T-helper 2 cell treated with Interferon-gamma antibody and Interleukin-4, amounts not matched to agents 100 ng/mL and 5 ng/mL, for 36 hours (primary cell): Measurements from ENCODE around the gene UBAC2. TPM values are rescaled to one million over a fixed set of nuclear protein-coding genes. Genes with fewer than 3 reads are reported as not detected.
"Not testable (repeated sequence)": the region's sequence is repeated elsewhere in the genome, so short reads cannot be mapped to it uniquely, and the experiment has no call there.

Experiments used
- intact Hi-C: fragments of 100-400 bp; cut with micrococcal nuclease; formaldehyde crosslinking; loops from one replicate; pipeline ENCODE4 v1.15.1; 2023
- total RNA-seq: library from RNA; stranded (reverse); gene quantifications from 2 replicates; pipeline ENCODE4 v1.2.3, GENCODE V29; 2022

Gene UBAC2
- total RNA-seq, 1 donor from 2014 or later, result 51.6 TPM

GRCh38 chr13:99211421-99212035, 10.9 kb downstream of the UBAC2 start:
- intact Hi-C loops, result loop anchor here (10.0 kb wide), 1 partner anchor 637 kb away; the partner anchor contains the start of gene STK24

DNA sequence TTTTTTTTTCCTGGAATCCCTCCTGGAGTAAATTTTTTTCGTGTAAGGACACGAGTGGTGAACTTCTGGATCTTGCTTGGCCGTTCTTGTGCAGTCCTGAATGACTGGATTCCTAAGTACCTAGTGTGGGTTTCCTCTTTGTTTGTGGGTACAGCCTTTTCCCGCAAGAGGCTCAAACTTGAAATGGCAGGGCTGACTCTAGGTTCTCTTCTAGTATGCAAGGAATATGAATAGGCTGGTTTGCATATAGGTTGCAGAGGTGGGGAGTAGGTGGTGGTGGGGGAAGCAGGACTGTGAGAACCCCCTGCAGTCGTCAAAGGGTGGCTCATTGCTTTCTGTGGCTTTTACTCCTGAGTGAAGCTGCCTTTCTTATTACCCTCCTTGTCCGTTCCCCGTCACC, 13.6 kb downstream of the UBAC2 start:
- intact Hi-C loops, result loop anchor here (2.0 to 10.0 kb wide), 2 partner anchors 13 to 639 kb away; partner anchors contain the start of genes STK24 and UBAC2

DNA sequence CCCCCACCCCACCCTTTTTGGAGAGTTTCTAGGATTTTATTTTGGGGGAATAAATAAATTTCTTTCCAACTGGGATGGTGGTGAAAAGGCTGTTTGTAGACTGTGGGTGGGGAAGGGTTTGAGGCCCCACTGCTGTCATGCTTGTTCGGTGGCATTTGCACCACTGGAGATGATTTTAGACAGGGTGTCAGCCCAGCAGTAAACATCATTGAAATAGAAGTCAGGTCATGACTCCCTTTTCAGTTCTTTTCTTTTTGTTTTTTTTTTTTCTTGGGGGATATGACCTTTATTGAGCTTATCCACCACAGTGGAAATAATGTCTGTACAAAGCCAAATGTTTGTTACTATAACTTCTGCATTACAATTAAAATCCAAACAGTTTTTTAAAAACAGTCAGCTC, 14.1 kb downstream of the UBAC2 start:
- intact Hi-C loops, result loop anchor here (1.0 to 10.0 kb wide), 7 partner anchors 14 to 640 kb away; partner anchors contain the start of genes GPR18, GPR183, STK24 and UBAC2

DNA sequence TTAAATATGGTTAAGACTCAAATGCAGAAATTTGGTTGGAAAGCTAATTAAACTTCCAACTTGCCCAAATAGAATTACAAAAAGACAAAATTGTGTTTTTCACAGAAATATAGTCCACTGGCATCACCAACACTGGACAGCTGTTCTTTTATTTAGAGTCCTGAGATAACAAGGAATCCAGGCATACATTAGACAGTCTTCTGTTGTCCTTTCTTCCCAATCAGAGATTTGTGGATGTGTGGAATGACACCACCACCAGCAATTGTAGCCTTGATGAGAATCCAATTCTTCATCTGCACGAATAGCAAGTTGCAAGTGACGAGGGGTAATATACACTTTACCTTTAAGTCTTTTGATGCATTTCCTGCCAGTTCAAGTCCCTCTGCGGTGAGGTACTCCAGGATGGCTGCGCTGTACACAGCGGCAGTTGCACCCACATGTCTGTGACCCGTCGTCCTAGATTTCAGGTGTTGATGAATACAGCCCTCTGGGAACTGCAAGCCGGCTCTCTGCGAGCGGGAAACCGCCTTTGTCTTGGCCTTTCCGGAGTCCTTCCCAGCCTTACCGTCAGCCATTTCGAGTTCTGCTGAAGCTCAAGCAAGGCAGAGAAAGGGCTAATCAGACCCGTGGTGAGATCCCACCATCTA, 14.7 kb downstream of the UBAC2 start:
- intact Hi-C loops, result loop anchor here (1.0 to 10.0 kb wide), 7 partner anchors 15 to 641 kb away; partner anchors contain the start of genes GPR18, GPR183, STK24 and UBAC2

DNA sequence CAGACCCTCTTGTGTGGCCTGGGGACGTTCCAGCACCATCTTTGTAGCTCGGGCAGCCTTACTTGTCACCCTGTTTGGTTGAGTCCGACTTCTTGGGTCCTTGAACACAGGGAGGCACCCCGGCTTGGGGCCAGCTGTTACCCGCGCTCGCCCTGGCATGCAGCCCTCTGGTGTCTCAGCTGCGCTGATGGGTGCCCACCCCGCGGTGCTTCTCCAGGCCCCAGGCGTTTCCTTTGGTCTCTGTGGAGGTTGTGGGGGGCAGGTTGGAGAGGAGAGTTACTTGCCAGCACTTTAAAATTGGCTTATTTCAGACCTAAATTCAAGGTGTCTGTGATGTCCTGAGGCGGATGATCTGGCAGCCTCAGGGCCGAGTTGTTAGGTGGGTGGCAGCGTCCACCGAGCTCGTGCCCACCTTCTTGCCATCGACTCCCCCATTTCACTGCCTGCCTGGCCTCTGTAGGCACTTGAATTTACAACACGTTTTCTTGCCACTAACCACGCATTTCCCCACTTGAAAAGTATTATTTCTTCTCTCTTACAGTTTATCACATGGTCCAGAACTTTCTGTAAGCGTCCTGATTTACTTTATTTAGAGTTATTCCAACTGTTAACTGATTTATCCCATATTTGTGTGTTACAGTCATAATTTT, 16.9 kb downstream of the UBAC2 start:
- intact Hi-C loops, result loop anchor here (5.0 to 10.0 kb wide), 5 partner anchors 90 to 643 kb away; partner anchors contain the start of genes GPR183 and STK24

DNA sequence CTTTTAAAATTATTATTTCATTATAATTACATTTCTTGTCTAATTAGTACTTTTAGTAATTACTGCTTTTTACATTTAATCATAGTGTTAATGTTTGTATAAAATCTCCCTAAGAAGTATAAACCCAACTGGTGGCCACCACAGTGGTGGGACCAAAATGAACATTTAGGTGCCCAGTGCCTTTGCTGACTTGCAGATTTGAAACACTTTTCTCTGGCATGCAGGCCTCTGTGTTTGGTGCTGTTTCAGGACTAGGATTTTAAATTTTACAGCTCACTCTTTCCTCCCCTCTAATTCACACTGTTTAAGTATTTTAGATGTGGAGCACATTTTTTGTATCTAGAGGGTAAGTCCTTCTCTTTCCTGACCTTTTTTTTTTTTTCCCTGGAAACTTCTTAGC, 17.5 kb downstream of the UBAC2 start:
- intact Hi-C loops, result loop anchor here (5.0 to 10.0 kb wide), 5 partner anchors 89 to 643 kb away; partner anchors contain the start of genes GPR183 and STK24

DNA sequence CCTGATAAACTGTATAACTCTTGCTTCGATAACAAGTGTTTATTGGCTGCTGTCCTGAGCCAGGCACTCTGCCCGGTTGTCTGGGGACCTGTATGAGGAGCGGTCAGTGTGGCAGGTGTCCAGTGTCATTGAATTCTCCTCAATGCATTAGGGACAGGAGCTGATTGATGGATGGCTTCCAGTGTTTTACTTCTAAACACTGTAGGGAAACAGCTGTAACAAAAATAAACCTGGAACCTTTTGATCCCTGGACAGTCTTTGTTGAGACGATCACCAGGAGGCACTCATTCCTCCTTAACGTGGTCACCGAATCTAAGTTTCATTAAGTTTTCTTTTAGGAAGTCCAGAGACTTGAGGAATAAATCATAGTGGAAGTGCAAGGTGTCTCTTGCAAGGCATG, 17.9 kb downstream of the UBAC2 start:
- intact Hi-C loops, result loop anchor here (5.0 to 10.0 kb wide), 5 partner anchors 89 to 644 kb away; partner anchors contain the start of genes GPR183 and STK24

DNA sequence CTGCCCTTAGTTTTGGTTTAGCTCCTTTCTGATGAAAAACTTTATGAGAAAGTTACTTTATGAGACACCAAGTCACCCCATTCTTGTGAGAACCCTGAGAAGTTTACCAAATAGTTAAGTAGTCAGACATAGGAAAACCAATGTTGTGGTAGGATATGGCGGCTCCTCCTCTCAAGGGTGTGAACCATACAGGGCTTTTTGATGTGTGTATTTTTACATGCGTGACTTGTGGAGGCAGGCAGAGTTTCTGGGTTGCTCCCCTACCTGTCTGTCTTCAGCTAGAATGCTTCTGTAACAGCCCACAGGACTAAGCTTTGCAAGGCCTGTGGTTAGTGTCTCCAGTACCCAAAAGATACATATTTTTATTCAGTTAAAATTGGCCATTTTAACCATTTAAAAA, 18.3 kb downstream of the UBAC2 start:
- intact Hi-C loops, result loop anchor here (1.0 to 10.0 kb wide), 9 partner anchors 10 to 644 kb away; partner anchors contain the start of genes GPR18, GPR183 and STK24

DNA sequence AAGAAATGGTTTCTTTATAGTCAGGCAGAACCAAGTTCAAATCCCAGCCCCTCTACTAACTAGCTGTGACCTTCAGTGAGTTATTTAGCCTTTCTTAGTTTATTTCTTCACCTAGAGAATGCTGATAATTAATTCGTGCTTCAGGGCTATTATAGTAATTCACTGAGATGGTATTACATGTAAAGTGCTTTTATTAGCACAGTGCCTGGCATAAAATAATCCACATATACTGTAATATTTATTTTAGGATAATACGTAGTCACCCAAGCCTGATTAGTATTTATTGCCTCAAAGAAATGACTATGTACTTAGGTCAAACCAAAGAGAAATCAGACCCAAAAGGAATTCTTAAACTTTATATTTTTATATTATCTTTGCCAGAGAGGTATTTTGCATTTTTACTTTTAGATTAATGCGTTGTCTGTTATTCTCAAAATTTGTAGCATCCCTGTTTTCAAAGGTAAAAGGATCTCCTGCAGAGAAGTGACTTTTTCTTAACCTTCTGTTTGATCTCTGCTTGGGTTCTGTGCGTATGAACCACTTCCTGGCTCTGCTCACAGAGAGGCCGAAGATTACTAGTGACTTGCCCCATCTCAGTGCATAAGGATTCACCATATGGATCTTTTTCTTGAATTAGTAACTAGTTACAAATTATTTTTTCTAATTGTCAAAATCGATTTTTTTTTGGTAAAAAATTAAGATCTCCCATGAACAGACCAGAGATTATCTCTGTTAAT, 19.7 kb downstream of the UBAC2 start:
- intact Hi-C loops, result no loop called here

GRCh38 chr13:99221567-99222239, 21.0 kb downstream of the UBAC2 start:
- intact Hi-C loops, result no loop called here

DNA sequence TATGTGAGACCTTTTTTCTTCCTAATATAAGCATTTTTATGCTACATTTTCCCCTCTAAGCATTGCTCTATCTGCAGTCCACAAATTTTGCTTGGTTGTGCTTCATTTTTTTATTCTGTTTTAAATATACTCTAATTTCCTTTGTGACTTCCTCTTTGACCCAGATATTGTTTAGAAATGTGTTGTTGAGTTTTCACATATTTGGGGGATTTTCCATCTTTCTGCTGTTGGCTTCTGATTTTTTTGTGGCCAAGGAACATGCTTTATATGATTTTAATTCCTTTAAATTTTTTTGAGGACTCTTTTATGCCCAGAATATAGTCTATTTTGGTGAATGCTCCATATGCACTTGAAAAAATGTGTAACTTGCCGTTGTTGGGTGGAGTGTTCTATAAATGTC, 22.9 kb downstream of the UBAC2 start:
- intact Hi-C loops, result no loop called here

GRCh38 chr13:99224021-99224420, 23.4 kb downstream of the UBAC2 start:
- intact Hi-C loops, result no loop called here

DNA sequence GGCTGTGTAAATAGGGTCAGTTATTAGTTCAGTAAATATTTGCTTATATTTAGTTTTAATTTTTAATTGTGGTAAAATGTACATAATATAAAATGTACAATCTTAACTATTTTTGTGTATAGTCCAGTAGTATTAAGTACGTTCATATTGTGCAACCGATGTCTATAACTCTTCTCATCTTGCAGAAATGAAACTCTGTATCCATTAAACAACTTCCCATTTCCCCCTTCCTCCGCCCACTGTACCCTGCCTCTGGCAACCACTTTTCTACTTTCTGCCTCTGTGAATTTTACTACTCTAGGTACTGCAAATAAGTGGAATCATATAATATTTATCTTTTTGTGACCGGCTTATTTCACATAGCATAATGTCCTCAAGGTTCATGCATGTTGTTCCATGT, 24.4 kb downstream of the UBAC2 start:
- intact Hi-C loops, result no loop called here

- intact Hi-C loops, result no loop called here
Observed at GRCh38 chr13:99226513-99226912, 25.9 kb downstream of the UBAC2 start.

DNA sequence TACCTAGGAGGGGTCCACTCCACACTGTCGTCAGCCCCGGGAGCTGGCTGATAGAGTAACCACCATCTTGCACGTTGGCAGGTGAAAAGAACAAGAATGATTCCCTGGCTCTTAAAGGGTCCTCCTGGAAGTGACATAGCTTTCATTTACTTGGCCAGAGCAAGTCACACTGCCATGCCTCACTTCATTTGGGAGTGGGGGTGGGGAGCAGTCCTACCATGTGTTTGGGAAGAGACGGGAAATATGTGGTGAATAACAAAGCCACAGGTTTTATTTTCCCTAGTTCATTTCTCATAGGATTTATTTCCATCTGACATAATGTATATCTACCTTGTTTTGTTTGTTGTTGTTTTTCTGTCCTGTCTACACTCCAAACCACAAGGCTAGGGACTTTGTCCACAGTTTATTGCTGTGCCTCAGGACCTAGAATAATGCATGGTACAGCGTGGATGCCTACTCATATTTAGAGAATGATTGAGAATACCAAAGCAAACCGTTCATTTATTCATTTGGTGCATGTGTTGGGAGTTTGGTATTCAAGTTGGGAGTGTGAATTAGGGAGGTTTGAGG, 26.8 kb downstream of the UBAC2 start:
- intact Hi-C loops, result no loop called here

DNA sequence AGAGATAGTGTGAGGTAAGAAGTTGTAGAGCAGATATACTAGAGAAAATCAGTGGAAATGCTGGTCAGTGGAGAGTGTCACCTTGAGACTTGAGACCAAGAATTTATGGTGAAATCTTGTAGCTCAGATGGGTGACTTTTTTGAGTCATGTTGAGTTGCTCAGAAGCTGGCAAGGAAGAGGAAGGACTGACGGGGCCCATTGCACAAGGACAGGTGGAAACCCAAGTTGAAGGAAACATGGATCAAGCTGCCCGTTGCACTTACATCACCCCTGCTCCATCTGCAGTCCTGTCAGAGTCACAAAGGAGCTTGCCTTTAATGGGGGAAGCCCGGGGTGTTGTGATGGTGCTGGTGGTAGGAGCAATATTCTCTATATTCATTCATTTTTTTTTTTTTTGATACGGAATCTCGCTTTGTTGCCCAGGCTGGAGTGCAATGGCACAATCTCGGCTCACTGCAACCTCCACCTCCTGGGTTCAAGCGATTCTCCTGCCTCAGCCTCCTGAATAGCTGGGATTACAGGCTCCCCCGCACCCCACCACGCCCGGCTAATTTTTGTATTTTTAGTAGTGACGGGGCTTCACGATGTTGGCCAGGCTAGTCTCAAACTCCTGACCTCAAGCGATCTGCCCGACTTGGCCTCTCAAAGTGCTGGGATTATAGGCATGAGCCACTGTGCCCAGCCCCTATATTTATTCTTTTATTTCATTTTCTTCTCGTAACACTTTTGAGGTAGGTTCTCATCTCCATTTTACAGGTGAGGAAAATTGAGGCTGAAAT, 27.4 kb downstream of the UBAC2 start:
- intact Hi-C loops, result no loop called here

DNA sequence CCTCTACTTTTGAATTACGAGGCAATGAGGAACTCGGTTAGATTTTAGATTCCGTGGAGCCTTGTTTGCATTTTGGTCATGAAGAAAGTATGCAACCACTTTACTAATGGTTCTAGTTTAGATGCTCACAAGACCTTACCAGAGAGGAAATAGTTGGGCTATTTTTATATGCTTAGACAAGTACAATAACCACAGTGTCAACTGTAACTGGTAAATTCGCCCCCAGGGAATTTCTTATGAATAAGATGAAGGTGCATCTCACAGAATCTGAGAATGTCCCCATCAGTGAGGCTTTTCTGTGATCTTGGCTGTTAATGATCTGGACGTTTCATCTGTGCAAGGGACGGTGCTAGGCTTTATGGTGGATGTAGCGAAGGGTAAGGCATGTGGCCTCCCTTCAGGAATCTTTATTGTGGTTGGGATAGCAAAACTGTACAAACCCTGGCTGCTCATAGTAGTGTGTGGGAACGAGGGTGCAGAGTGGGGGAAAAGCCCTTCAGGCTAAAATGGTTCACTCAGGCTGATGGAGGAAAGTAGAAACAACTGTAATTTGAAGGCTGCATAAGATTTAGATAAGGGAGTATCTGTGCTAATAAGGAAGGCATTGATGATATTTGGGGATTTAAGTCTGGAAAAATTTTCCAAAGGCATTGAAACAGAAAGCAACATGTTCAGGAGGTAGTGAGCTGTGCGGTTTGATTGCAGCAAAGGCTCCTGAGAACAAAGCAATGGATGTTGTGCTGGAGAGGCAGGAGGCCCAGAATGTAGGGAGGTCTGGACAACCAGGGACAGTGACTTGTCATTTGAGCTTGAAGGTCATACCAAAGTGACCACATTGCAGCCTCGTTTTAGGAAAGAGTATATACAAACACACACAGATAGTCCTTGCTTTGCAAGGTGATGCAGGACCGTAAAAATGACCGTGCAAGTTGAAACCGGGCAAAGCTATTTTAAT, 28.4 kb downstream of the UBAC2 start:
- intact Hi-C loops, result loop anchor here (1.0 kb wide), 1 partner anchor 10 kb away; no protein-coding TSS in a partner anchor

- intact Hi-C loops, result not testable (repeated sequence)
Observed at GRCh38 chr13:99230588-99230987, 29.9 kb downstream of the UBAC2 start.
